Transverse colon (tissue), 4 donors: ENCODE measurements around the gene RNF38.

Experiments used
- EP300 ChIP-seq: sonication (generic); formaldehyde crosslinking; IDR thresholded peaks from one replicate; pipeline ENCODE4 v1.6.1; 2017; ENCODE audit warnings: antibody characterized with exemption, low read depth
- POLR2AphosphoS5 ChIP-seq, 3 donors: sonication (generic); formaldehyde crosslinking; IDR thresholded peaks; one replicate each; pipeline ENCODE4 v1.6.1; 2016; ENCODE audit warnings: antibody characterized with exemption in 3 of 3
- TF ChIP-seq, protein P1 (sequence below), 5 experiments: fragments of 200-600 bp in 3 of 5; fragments of 450-650 bp in 2 of 5; sonication (generic) in 3 of 5; IDR thresholded peaks; 1 replicate in 2 of 5; 2 replicates in 3 of 5; pipeline ENCODE4 v1.5.1; 2016 to 2017; ENCODE audit warnings: antibody characterized with exemption in 5 of 5, inconsistent platforms in 3 of 5, mild to moderate bottlenecking in 2 of 5, moderate library complexity in 1 of 5

DNA sequence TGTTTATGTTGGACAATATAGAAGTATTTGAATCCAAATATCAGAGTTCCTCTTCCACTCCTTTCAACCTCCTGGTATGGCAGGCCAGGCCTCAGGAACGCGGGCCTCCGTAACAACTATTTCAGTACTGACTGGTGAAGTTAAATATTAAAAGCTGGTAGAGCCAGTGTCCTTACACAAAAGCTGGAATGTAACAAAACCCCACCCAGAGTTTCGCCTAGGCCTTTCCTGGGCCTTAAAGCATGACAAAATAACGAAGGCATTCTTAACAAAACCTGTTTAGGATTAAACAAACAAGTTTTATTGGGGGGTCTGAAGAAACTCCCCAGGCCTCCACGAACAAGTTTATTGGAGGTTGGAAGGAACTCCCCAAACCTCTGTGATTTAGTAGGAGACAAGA, 80.3 kb downstream of the RNF38 start:
- TF ChIP-seq, protein P1, sequence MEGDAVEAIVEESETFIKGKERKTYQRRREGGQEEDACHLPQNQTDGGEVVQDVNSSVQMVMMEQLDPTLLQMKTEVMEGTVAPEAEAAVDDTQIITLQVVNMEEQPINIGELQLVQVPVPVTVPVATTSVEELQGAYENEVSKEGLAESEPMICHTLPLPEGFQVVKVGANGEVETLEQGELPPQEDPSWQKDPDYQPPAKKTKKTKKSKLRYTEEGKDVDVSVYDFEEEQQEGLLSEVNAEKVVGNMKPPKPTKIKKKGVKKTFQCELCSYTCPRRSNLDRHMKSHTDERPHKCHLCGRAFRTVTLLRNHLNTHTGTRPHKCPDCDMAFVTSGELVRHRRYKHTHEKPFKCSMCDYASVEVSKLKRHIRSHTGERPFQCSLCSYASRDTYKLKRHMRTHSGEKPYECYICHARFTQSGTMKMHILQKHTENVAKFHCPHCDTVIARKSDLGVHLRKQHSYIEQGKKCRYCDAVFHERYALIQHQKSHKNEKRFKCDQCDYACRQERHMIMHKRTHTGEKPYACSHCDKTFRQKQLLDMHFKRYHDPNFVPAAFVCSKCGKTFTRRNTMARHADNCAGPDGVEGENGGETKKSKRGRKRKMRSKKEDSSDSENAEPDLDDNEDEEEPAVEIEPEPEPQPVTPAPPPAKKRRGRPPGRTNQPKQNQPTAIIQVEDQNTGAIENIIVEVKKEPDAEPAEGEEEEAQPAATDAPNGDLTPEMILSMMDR (IDR thresholded peaks at IDR 0.05) = no peak
- TF ChIP-seq POLR2AphosphoS5 (IDR thresholded peaks at IDR 0.05) (peak in 1 of 3 donors; percentile 23), EP300 (no peak)
